Right cardiac atrium (tissue), 5 donors: ENCODE results near the gene NXPH3. TPM values are rescaled to one million over a fixed set of nuclear protein-coding genes. Genes with fewer than 3 reads are reported as not detected.

ENCODE experiments used
- ATAC-seq, 2 donors: fragments of 200-7000 bp; cut with Tn5 transposase; one replicate each; pipeline versions ENCODE4 v1.8.0 to v1.9.1; 2020; ENCODE audit warnings: moderate library complexity in 2 of 2, mild to moderate bottlenecking in 1 of 2
- DNase-seq, 3 donors: peaks; one replicate each; pipeline ENCODE4 v3.0.0-alpha.2; 2020
- H3K27ac ChIP-seq: one replicate; pipeline ENCODE4 v1.5.1; 2013; ENCODE audit warnings: mild to moderate bottlenecking, low read length, control low read depth, moderate library complexity
- H3K27me3 ChIP-seq: one replicate; pipeline ENCODE4 v1.6.1; 2013; ENCODE audit not compliant: control insufficient read depth, insufficient read depth
- H3K4me1 ChIP-seq: one replicate; pipeline ENCODE4 v1.6.1; 2013; ENCODE audit warnings: low read length; ENCODE audit not compliant: control insufficient read depth, insufficient read depth
- H3K4me3 ChIP-seq: one replicate; pipeline ENCODE4 v1.5.1; 2013; ENCODE audit warnings: low read length, control low read depth
- H3K9me3 ChIP-seq: one replicate; pipeline ENCODE4 v1.6.1; 2013; ENCODE audit warnings: low read length; ENCODE audit not compliant: control insufficient read depth
- WGBS: extraction: QIAGEN DNeasy Blood & Tissue Kit; methylation state at CpG from one replicate; pipeline ENCODE4 v1.1.7; 2013; 5-methylcytosine and 5-hydroxymethylcytosine counted together
- intact Hi-C, 4 donors: fragments of 100-400 bp; cut with DNase I; formaldehyde crosslinking; loops; one replicate each; pipeline versions ENCODE4 v1.11.0 to v1.14.0; 2022 to 2023
- polyA plus RNA-seq: library from polyadenylated mRNA; stranded (reverse); fragments of 200-250 nt; gene quantifications from one replicate; pipeline ENCODE4 v1.2.3, GENCODE V29; 2013
- total RNA-seq, 4 donors: library from RNA; stranded (reverse); fragmentation: NEBNext Ultra II Directional; extraction: Animal tissue kit (Norgen Biotek cat#: 25700); gene quantifications; one replicate each; pipeline ENCODE4 v1.2.1, GENCODE V29; 2021
- donor health status: healthy with polysubstance abuse.
- donor health status: DM: no; HTN: yes; CAD: no.
- donor health status: DM: no; HTN: no; CAD: no.
- donor health status: DM: no; HTN: yes; CAD: no; lungs with severe emphysema.
- donor health status: DM: yes; HTN: yes; CAD: no.

NXPH3 gene
- total and polyA plus RNA-seq, 5 donors: 3.8 to 6.5 (median 5.1) TPM

- Histone ChIP-seq H3K27ac (peak overlapping the region; percentile 66), H3K4me3 (peak overlapping the region; percentile 72), H3K4me1 (peaks cover 8% of the 10 kb centered on the region), H3K27me3 (no peaks in the 10 kb centered on the region), H3K9me3 (no peaks in the 10 kb centered on the region)
- intact Hi-C loops: loop anchor here in 2 of 4 donors (10.0 kb wide), 1 partner anchor 208 kb away; the partner anchor contains the start of gene KAT7 (in 2 of the 2)
- peak; percentile 55 to 88 (median 86) for DNase-seq
- WGBS: under 1% methylated on average over 68 of the region's 68 CpGs
- peak; percentile 61 to 69 for ATAC-seq
Measured at GRCh38 chr17:49576088-49576916, 631 bp downstream of the NXPH3 start.

- Histone ChIP-seq H3K4me3 (peak overlapping the region; percentile 72), H3K9me3 (no peaks in the 10 kb centered on the region), H3K27ac (peak overlapping the region; percentile 66), H3K4me1 (peaks cover 8% of the 10 kb centered on the region), H3K27me3 (no peaks in the 10 kb centered on the region)
- WGBS: 19% methylated on average over 22 of the region's 22 CpGs
- ATAC-seq: peak; percentile 3 to 7
- intact Hi-C loops: loop anchor here in 2 of 4 donors (10.0 kb wide), 1 partner anchor 208 kb away; the partner anchor contains the start of gene KAT7 (in 2 of the 2)
- peak in 1 of 3 donors; percentile 66 for DNase-seq
Measured at GRCh38 chr17:49576917-49577649, 1.4 kb downstream of the NXPH3 start.

- Histone ChIP-seq H3K9me3 (no peaks in the 10 kb centered on the region), H3K27me3 (no peaks in the 10 kb centered on the region), H3K27ac (no peak overlapping the region), H3K4me3 (no peak overlapping the region), H3K4me1 (peaks cover 8% of the 10 kb centered on the region)
- intact Hi-C loops: loop anchor here in 2 of 4 donors (10.0 kb wide), 1 partner anchor 207 kb away; the partner anchor contains the start of gene KAT7 (in 2 of the 2)
- DNase-seq: no peak
- ATAC-seq: peak in 1 of 2 donors; percentile 2
- WGBS: 39% methylated on average over 3 of the region's 3 CpGs
Measured at GRCh38 chr17:49577650-49577934, 1.9 kb downstream of the NXPH3 start.

- intact Hi-C loops: loop anchor here in 2 of 4 donors (10.0 kb wide), 1 partner anchor 207 kb away; the partner anchor contains the start of gene KAT7 (in 2 of the 2)
- H3K27ac ChIP-seq: no peak overlapping the region
- H3K27me3 ChIP-seq: no peaks in the 10 kb centered on the region
- no peak overlapping the region for H3K4me3 ChIP-seq
- no peaks in the 10 kb centered on the region for H3K9me3 ChIP-seq
- peaks cover 8% of the 10 kb centered on the region for H3K4me1 ChIP-seq
- ATAC-seq (no peak), DNase-seq (no peak)
- 53% methylated on average over 4 of the region's 4 CpGs for WGBS
Measured at GRCh38 chr17:49577963-49578362, 2.3 kb downstream of the NXPH3 start.

GRCh38 chr17:49578414-49578813 lies 2.7 kb downstream of the NXPH3 start:
- no peak for ATAC-seq
- peak in 1 of 3 donors; percentile 59 for DNase-seq
- intact Hi-C loops: loop anchor here in 2 of 4 donors (10.0 kb wide), 1 partner anchor 206 kb away; the partner anchor contains the start of gene KAT7 (in 2 of the 2)
- Histone ChIP-seq H3K27ac (no peak overlapping the region), H3K4me1 (peaks cover 8% of the 10 kb centered on the region), H3K4me3 (no peak overlapping the region), H3K27me3 (no peaks in the 10 kb centered on the region), H3K9me3 (no peaks in the 10 kb centered on the region)
- 94% methylated on average over 13 of the region's 13 CpGs for WGBS

- DNase-seq: peak in 1 of 3 donors; percentile 35
- Histone ChIP-seq H3K27ac (no peak overlapping the region), H3K9me3 (no peaks in the 10 kb centered on the region), H3K4me3 (no peak overlapping the region), H3K27me3 (no peaks in the 10 kb centered on the region), H3K4me1 (peaks cover 8% of the 10 kb centered on the region)
- no peak for ATAC-seq
- intact Hi-C loops: loop anchor here in 2 of 4 donors (10.0 kb wide), 1 partner anchor 206 kb away; the partner anchor contains the start of gene KAT7 (in 2 of the 2)
- 88% methylated on average over 17 of the region's 17 CpGs for WGBS
Measured at GRCh38 chr17:49578952-49579500, 3.4 kb downstream of the NXPH3 start.

- H3K27ac ChIP-seq: no peak overlapping the region
- 87% methylated on average over 5 of the region's 5 CpGs for WGBS
- DNase-seq (no peak), ATAC-seq (no peak)
- no peaks in the 10 kb centered on the region for H3K9me3 ChIP-seq
- H3K4me3 ChIP-seq: no peak overlapping the region
- intact Hi-C loops: loop anchor here in 2 of 4 donors (10.0 kb wide), 1 partner anchor 205 kb away; the partner anchor contains the start of gene KAT7 (in 2 of the 2)
- no peaks in the 10 kb centered on the region for H3K27me3 ChIP-seq
- H3K4me1 ChIP-seq: peaks cover 8% of the 10 kb centered on the region
Measured at GRCh38 chr17:49579522-49579921, 3.9 kb downstream of the NXPH3 start.

GRCh38 chr17:49580055-49580721 lies 4.5 kb downstream of the NXPH3 start:
- ATAC-seq: no peak
- WGBS: 88% methylated on average over 21 of the region's 21 CpGs
- peak in 1 of 3 donors; percentile 47 for DNase-seq
- Histone ChIP-seq H3K27me3 (no peaks in the 10 kb centered on the region), H3K9me3 (no peaks in the 10 kb centered on the region), H3K27ac (no peak overlapping the region), H3K4me3 (no peak overlapping the region), H3K4me1 (peaks cover 8% of the 10 kb centered on the region)
- intact Hi-C loops: no loop called here

GRCh38 chr17:49580981-49581647 lies 5.4 kb downstream of the NXPH3 start:
- H3K27me3 ChIP-seq: no peaks in the 10 kb centered on the region
- 81% methylated on average over 12 of the region's 12 CpGs for WGBS
- H3K27ac ChIP-seq: no peak overlapping the region
- ATAC-seq (no peak), DNase-seq (peak in 1 of 3 donors; percentile 61)
- no peak overlapping the region for H3K4me3 ChIP-seq
- intact Hi-C loops: no loop called here
- H3K9me3 ChIP-seq: no peaks in the 10 kb centered on the region
- peaks cover 8% of the 10 kb centered on the region for H3K4me1 ChIP-seq

- Histone ChIP-seq H3K4me1 (peaks cover 8% of the 10 kb centered on the region), H3K27me3 (no peaks in the 10 kb centered on the region), H3K9me3 (no peaks in the 10 kb centered on the region), H3K27ac (no peak overlapping the region), H3K4me3 (no peak overlapping the region)
- intact Hi-C loops: no loop called here
- WGBS: 63% methylated on average over 6 of the region's 6 CpGs
- ATAC-seq: no peak
- DNase-seq: peak in 1 of 3 donors; percentile 41
Measured at GRCh38 chr17:49581648-49581998, 6.0 kb downstream of the NXPH3 start.
